GM12864 (cell line): ENCODE measurements around the gene KIF16B.

ENCODE experiments used
- DNase-seq: peaks from one replicate; pipeline ENCODE4 v3.0.0-alpha.2; 2011; ENCODE audit warnings: low read depth
- H3K4me3 ChIP-seq: 2 replicates; pipeline ENCODE4 v1.5.1; 2011; ENCODE audit warnings: mild to moderate bottlenecking, low read depth, low read length, control low read depth
- TF ChIP-seq, protein P1 (sequence below): IDR thresholded peaks from 2 replicates; pipeline ENCODE4 v1.5.1; 2011; ENCODE audit warnings: low read depth, mild to moderate bottlenecking, moderate library complexity, low read length, control low read depth, inconsistent platforms; ENCODE audit errors: missing control alignments

The KIF16B gene

DNA sequence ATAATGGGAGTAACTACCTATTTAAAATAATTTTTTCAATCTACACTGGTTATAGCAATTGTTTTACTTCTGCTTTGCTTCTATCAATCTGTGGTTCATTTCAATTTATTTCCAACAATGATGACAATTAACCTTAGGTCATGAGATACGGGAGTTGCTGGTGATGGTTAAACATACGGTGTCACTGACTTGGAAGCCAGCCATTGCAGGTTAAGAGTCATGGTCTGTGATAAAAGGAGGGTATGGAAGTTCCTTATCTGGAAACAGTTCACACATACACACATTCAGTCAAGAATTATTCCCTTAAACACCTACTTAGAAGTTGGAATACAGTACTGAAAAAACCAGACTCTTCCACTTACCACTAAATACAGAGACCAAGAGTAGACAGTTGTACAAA is 180.0 kb downstream of the KIF16B start:
- no peak for DNase-seq
- H3K4me3 ChIP-seq = no peak overlapping the region
- TF ChIP-seq, protein P1, sequence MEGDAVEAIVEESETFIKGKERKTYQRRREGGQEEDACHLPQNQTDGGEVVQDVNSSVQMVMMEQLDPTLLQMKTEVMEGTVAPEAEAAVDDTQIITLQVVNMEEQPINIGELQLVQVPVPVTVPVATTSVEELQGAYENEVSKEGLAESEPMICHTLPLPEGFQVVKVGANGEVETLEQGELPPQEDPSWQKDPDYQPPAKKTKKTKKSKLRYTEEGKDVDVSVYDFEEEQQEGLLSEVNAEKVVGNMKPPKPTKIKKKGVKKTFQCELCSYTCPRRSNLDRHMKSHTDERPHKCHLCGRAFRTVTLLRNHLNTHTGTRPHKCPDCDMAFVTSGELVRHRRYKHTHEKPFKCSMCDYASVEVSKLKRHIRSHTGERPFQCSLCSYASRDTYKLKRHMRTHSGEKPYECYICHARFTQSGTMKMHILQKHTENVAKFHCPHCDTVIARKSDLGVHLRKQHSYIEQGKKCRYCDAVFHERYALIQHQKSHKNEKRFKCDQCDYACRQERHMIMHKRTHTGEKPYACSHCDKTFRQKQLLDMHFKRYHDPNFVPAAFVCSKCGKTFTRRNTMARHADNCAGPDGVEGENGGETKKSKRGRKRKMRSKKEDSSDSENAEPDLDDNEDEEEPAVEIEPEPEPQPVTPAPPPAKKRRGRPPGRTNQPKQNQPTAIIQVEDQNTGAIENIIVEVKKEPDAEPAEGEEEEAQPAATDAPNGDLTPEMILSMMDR = no peak

GRCh38 chr20:16392346-16392745 is 180.9 kb downstream of the KIF16B start:
- DNase-seq = peak; percentile 42

GRCh38 chr20:16390991-16391390 is 182.3 kb downstream of the KIF16B start:
- no peak for DNase-seq
- TF ChIP-seq, protein P1 = no peak
- no peak overlapping the region for H3K4me3 ChIP-seq

More at GRCh38 chr20:16392346-16392745, 180.9 kb downstream of the KIF16B start:
- H3K4me3 ChIP-seq = no peak overlapping the region
- TF ChIP-seq, protein P1 = no peak

GRCh38 chr20:16388731-16389130 is 184.5 kb downstream of the KIF16B start:
- no peak for DNase-seq
- H3K4me3 ChIP-seq = no peak overlapping the region
- TF ChIP-seq, protein P1 = no peak

DNA sequence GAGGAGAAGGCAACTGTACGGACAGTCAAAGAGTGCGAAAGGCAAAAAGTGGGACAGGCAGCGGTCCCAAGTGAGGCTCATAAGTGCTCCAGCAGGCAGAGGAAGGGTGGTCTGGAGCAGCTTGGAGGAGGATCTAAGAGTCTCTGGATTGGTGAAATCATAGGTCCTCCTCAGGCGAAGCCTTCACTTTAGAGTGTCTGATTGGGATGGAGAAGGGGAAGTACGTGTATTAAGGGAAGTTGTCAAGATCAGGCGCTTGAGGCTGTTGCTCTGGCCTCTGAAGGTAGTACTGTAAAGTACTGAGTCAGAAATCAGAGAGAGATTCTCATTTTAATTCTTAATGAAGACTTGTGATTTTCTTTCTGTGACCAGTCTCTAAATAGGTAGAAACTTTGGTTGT is 185.6 kb downstream of the KIF16B start:
- DNase-seq = no peak
- H3K4me3 ChIP-seq = no peak overlapping the region
- TF ChIP-seq, protein P1 = no peak

DNA sequence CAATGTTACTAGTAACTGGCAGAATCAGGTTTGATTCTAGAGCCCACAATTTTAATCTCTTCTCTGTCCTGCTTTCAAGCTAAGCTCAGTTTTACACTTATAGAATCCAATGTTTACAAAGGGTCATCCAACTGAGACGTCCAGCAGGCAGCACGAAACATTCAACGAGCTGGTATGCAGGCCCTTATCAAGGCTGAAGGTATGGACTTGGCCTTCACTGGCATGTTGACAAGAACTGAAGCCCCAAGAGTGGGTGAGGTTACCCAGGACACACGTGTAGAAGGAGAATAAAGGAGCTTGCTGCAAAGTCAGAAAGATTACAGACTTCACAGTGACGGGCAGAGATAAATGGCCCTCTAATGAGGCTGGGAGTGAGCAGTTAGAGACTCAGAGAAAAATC is 187.4 kb downstream of the KIF16B start:
- H3K4me3 ChIP-seq = no peak overlapping the region

GRCh38 chr20:16385462-16385861 is 187.8 kb downstream of the KIF16B start:
- H3K4me3 ChIP-seq = no peak overlapping the region
- TF ChIP-seq, protein P1 = no peak
- no peak for DNase-seq

More for the DNA sequence above, 187.4 kb downstream of the KIF16B start:
- DNase-seq = no peak
- TF ChIP-seq, protein P1 = no peak
